Heart right ventricle (tissue), 16 donors: Measurements from ENCODE around the gene XPA. TPM values are rescaled to one million over a fixed set of nuclear protein-coding genes. Genes with fewer than 3 reads are reported as not detected.

Experiments
- ATAC-seq, 8 donors: fragments of 200-7000 bp; cut with Tn5 transposase; one replicate each; pipeline ENCODE4 v1.9.1; 2020; ENCODE audit warnings: mild to moderate bottlenecking in 8 of 8, moderate library complexity in 8 of 8, moderate number of reproducible peaks in 1 of 8
- DNase-seq, 2 donors: peaks; one replicate each; pipeline ENCODE4 v3.0.0-alpha.2; 2020
- H3K27ac ChIP-seq, 10 donors: fragments of 200-600 bp; sonication (generic) in 2 of 10; one replicate each; pipeline versions ENCODE4 v1.5.0 to v1.8.0; 2020 to 2022; ENCODE audit warnings: mild to moderate bottlenecking in 3 of 10
- H3K27me3 ChIP-seq, 7 donors: fragments of 200-600 bp; one replicate each; pipeline ENCODE4 v1.8.0; 2021 to 2022; ENCODE audit warnings: mild to moderate bottlenecking in 2 of 7
- H3K36me3 ChIP-seq, 9 donors: fragments of 200-600 bp; sonication (generic) in 1 of 9; one replicate each; pipeline versions ENCODE4 v1.5.0 to v1.8.0; 2020 to 2022; ENCODE audit warnings: mild to moderate bottlenecking in 2 of 9
- H3K4me1 ChIP-seq, 9 donors: fragments of 200-600 bp; sonication (generic) in 1 of 9; one replicate each; pipeline versions ENCODE4 v1.5.0 to v1.8.0; 2020 to 2022; ENCODE audit warnings: mild to moderate bottlenecking in 4 of 9
- H3K4me3 ChIP-seq, 10 donors: fragments of 200-600 bp; sonication (generic) in 2 of 10; one replicate each; pipeline versions ENCODE4 v1.5.0 to v1.8.0; 2020 to 2022; ENCODE audit warnings: mild to moderate bottlenecking in 7 of 10, moderate library complexity in 2 of 10
- H3K9me3 ChIP-seq, 11 donors: fragments of 200-600 bp in 10 of 11; sonication (generic) in 2 of 11; one replicate each; pipeline versions ENCODE4 v1.5.0 to v1.8.0; 2013 to 2022; ENCODE audit warnings: mild to moderate bottlenecking in 2 of 11, control low read depth in 1 of 11, moderate library complexity in 1 of 11
- WGBS, 2 donors: extraction: QIAGEN DNeasy Blood & Tissue Kit; methylation state at CpG; one replicate each; pipeline ENCODE4 v1.1.7; 2013; ENCODE audit warnings: inconsistent platforms in 1 of 2; 5-methylcytosine and 5-hydroxymethylcytosine counted together
- intact Hi-C, 10 donors: fragments of 100-400 bp; cut with DNase I; formaldehyde crosslinking; loops; one replicate each; pipeline versions ENCODE4 v1.11.1 to v1.14.2; 2022
- polyA plus RNA-seq, 2 donors: library from polyadenylated mRNA; stranded (reverse); fragments of 200-250 nt; gene quantifications; one replicate each; pipeline ENCODE4 v1.2.3, GENCODE V29; 2013
- total RNA-seq, 10 donors: library from RNA; stranded (reverse); fragmentation: NEBNext Ultra II Directional in 3 of 10; extraction: Animal tissue kit (Norgen Biotek cat#: 25700) in 3 of 10; gene quantifications; one replicate each; pipeline versions ENCODE4 v1.2.1 to v1.2.4, GENCODE V29; 2021 to 2023
- TF ChIP-seq, protein P1 (sequence below), 9 donors: fragments of 200-600 bp; sonication (generic) in 2 of 9; IDR thresholded peaks; one replicate each; pipeline versions ENCODE4 v1.5.0 to v1.8.0; 2021 to 2022; ENCODE audit warnings: antibody characterized with exemption in 9 of 9, mild to moderate bottlenecking in 5 of 9, moderate library complexity in 1 of 9
- donor health status: Arrhythmogenic right ventricular cardiomyopathy.
- donor health status: ischemic (EF 13 %, LVEDD 7.1; RV severe dilation, severe dysfunction).
- donor health status: healthy with polysubstance abuse.
- donor health status: DM: no; HTN: yes; CAD: no.
- donor health status: DM: no; HTN: no; CAD: no.
- donor health status: ischemic (EF 25% LVEDD 6.9; RV normal size, moderate dysfunction).
- donor health status: ischemic (EF 25% LVEDD 5.7; RV mildly dilated, moderate dysfunction).
- donor health status: healthy.
- donor health status: DM: yes; HTN: yes; CAD: no.
- donor health status: Ischemic cardiomyopathy.
- donor health status: ischemic (EF 35%, LVEDD 5.7; RV mildly dilated, moderate dysfunction).
- donor health status: nonischemic (EF 11% LVEDD 7.7; RV severe dilation, severe dysfunction).
- donor health status: DM: yes; HTN: yes; CAD: no.
- donor health status: PGD.
- donor health status: ischemic (EF 29% LVEDD 5.4; RV normal size, mild dysfunction).
- donor health status: nonischemic (EF 23%, LVEDD 6.1; RV moderate dilation, normal function).

Gene XPA
- total and polyA plus RNA-seq, 12 donors = 5.7 to 13.7 (median 9.0) TPM

DNA sequence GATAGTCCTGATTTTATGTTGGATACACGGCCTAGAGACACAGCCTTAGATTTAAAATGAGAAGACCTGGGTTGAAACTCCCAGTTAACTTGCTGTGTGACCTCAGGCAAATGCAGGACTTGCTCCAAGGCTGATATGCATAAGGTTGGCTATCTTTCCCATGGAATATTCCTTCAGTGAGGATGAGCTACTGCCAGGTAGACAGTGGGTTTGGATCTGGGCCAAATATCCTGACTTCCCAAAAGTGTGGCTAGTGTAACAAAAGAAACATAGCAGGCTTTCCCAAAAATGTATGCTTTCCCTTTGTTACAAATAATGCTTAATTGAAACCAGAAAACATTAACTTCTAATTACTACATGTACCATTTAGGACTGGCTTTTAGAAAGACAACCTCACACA is 697 bp upstream of the XPA start:
- intact Hi-C loops = no loop called here
- H3K4me3 ChIP-seq = peak overlapping the region in 6 of 10 donors; percentile 72 to 93 (median 78)

GRCh38 chr9:97695995-97696802 is 941 bp downstream of the XPA start:
- intact Hi-C loops = no loop called here
- peak in 2 of 8 donors; percentile 9 to 17 for ATAC-seq

More for the DNA sequence above, 697 bp upstream of the XPA start:
- TF ChIP-seq, protein P1, sequence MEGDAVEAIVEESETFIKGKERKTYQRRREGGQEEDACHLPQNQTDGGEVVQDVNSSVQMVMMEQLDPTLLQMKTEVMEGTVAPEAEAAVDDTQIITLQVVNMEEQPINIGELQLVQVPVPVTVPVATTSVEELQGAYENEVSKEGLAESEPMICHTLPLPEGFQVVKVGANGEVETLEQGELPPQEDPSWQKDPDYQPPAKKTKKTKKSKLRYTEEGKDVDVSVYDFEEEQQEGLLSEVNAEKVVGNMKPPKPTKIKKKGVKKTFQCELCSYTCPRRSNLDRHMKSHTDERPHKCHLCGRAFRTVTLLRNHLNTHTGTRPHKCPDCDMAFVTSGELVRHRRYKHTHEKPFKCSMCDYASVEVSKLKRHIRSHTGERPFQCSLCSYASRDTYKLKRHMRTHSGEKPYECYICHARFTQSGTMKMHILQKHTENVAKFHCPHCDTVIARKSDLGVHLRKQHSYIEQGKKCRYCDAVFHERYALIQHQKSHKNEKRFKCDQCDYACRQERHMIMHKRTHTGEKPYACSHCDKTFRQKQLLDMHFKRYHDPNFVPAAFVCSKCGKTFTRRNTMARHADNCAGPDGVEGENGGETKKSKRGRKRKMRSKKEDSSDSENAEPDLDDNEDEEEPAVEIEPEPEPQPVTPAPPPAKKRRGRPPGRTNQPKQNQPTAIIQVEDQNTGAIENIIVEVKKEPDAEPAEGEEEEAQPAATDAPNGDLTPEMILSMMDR (IDR thresholded peaks at IDR 0.05) = no peak
- Histone ChIP-seq H3K36me3 (peaks cover 0 to 10% (median 0%) of the 10 kb centered on the region in 9 donors), H3K27me3 (peaks cover 0 to 8% (median 0%) of the 10 kb centered on the region in 7 donors), H3K4me1 (peaks cover 4 to 40% (median 30%) of the 10 kb centered on the region in 9 donors), H3K9me3 (no peaks in the 10 kb centered on the region), H3K27ac (peak overlapping the region; percentile 79 to 96 (median 92))
- 39 to 40% methylated on average over 1 of the region's 1 CpG for WGBS, 2 donors
- ATAC-seq (no peak), DNase-seq (no peak)

DNA sequence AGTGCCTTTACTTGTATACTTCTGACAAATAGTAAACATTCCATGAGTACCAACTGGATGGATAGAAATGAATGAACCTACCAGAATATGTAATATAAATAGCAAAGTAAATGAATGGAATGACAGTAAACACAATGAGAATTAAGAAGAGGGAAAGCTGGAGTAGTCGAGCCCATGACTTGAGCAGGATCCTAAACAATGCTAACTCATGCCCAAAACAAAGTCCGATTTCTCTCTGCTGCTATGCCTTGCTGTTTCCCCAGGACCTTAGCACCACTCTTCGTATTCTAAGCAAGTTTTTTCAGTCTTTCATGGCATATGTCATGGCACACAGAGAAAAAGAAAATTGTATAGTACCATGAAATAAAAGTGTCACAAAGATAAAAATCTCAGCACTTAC is 1.8 kb downstream of the XPA start:
- no peak for ATAC-seq
- TF ChIP-seq, protein P1 (IDR thresholded peaks at IDR 0.05) = no peak
- intact Hi-C loops = no loop called here
- Histone ChIP-seq H3K4me3 (peak overlapping the region in 4 of 10 donors; percentile 79 to 93 (median 85)), H3K9me3 (no peaks in the 10 kb centered on the region), H3K27me3 (peaks cover 0 to under 1% (median 0%) of the 10 kb centered on the region in 7 donors), H3K4me1 (peaks cover 4 to 40% (median 30%) of the 10 kb centered on the region in 9 donors), H3K36me3 (peaks cover 0 to 34% (median 19%) of the 10 kb centered on the region in 9 donors), H3K27ac (no peak overlapping the region)
- DNase-seq = no peak
- WGBS, 2 donors = 81 to 85% methylated on average over 3 of the region's 3 CpGs

More at GRCh38 chr9:97695995-97696802, 941 bp downstream of the XPA start:
- Histone ChIP-seq H3K36me3 (peaks cover 0 to 26% (median 12%) of the 10 kb centered on the region in 9 donors), H3K4me1 (peaks cover 4 to 40% (median 30%) of the 10 kb centered on the region in 9 donors), H3K27me3 (peaks cover 0 to 5% (median 0%) of the 10 kb centered on the region in 7 donors), H3K27ac (peak overlapping the region; percentile 79 to 96 (median 92)), H3K4me3 (peak overlapping the region; percentile 68 to 93 (median 78)), H3K9me3 (no peaks in the 10 kb centered on the region)
- 13 to 16% methylated on average over 9 of the region's 9 CpGs for WGBS, 2 donors
- TF ChIP-seq, protein P1 (IDR thresholded peaks at IDR 0.05) = no peak
- DNase-seq = no peak

- Histone ChIP-seq H3K4me3 (peak overlapping the region in 1 of 10 donors; percentile 2), H3K27me3 (no peaks in the 10 kb centered on the region), H3K36me3 (peaks cover 0 to 40% (median 19%) of the 10 kb centered on the region in 9 donors), H3K27ac (no peak overlapping the region), H3K4me1 (peaks cover 4 to 43% (median 30%) of the 10 kb centered on the region in 9 donors), H3K9me3 (no peaks in the 10 kb centered on the region)
- no peak for DNase-seq
- TF ChIP-seq, protein P1 (IDR thresholded peaks at IDR 0.05) = no peak
- 91 to 93% methylated on average over 7 of the region's 7 CpGs for WGBS, 2 donors
- no peak for ATAC-seq
- intact Hi-C loops = no loop called here
These were observed 2.4 kb downstream of the XPA start for GRCh38 chr9:97694769-97695168.
